ENCODE data around the gene TMCC1. TPM values are rescaled to one million over a fixed set of nuclear protein-coding genes. Genes with fewer than 3 reads are reported as not detected.
A peak's percentile ranks its signal among the peaks of the same experiment; 100 is the strongest.

Gene TMCC1
- total and polyA plus RNA-seq, 11 donors = 9.6 to 38.3 (median 22.6) TPM

DNA sequence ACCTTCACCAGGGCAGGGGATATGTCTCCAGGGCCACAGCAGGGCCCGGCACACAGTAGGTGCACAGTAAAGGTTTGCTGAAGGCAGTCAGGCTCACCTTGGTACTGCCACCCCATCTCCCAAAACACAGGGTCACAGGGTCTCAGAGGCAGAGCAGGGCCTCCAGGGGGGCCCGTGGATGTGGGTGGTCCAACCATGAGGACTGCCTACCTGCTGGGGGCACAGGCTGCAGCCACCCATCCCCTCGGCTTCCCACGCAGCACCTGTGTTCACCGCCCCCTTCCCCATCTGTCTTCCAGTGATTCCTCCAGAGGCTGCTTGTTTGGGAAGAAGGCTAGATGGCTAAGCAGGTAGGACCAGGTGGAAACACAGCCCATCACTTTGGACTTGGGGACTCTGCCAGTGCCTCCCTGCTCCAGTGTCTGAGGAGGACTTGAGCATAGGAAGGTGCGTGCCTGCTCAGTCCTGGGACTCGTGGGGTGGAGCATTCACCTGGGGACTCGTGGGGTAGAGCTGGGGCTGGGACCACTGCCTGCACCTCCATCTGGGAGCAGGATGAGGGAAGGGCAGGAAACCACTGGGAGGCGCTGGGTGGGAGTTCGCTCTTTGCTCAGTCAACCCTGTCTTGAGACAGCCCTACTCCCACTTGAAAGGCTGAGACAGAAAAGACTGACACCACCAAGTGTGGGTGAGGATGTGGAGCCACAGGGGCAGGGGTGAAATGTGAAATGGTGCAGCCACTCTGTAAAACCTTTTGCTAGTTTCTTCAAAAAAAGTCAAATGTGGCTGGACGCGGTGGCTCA lies 268.2 kb downstream of the TMCC1 start:
- Histone ChIP-seq H3K9me3 (no peaks in the 10 kb centered on the region), H3K4me1 (peaks cover 23 to 85% (median 70%) of the 10 kb centered on the region in 12 donors), H3K36me3 (no peaks in the 10 kb centered on the region), H3K27me3 (no peaks in the 10 kb centered on the region), H3K4me3 (peak overlapping the region in 1 of 12 donors; percentile 62), H3K27ac (peak overlapping the region; percentile 91 to 100 (median 98))
- TF ChIP-seq, protein P1, sequence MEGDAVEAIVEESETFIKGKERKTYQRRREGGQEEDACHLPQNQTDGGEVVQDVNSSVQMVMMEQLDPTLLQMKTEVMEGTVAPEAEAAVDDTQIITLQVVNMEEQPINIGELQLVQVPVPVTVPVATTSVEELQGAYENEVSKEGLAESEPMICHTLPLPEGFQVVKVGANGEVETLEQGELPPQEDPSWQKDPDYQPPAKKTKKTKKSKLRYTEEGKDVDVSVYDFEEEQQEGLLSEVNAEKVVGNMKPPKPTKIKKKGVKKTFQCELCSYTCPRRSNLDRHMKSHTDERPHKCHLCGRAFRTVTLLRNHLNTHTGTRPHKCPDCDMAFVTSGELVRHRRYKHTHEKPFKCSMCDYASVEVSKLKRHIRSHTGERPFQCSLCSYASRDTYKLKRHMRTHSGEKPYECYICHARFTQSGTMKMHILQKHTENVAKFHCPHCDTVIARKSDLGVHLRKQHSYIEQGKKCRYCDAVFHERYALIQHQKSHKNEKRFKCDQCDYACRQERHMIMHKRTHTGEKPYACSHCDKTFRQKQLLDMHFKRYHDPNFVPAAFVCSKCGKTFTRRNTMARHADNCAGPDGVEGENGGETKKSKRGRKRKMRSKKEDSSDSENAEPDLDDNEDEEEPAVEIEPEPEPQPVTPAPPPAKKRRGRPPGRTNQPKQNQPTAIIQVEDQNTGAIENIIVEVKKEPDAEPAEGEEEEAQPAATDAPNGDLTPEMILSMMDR (IDR thresholded peaks at IDR 0.05) = peak in 3 of 12 donors; percentile 4 to 25 (median 8)
- no peak for TF ChIP-seq POLR2A (IDR thresholded peaks at IDR 0.05)
- 75 to 79% (median 76%) methylated on average over 9 to 12 of the region's 12 CpGs for WGBS, 4 donors
- ATAC-seq (no peak), DNase-seq (peak in 3 of 5 donors; percentile 35 to 61 (median 41))
- intact Hi-C loops (cut with DNase I) = loop anchor here in 8 of 10 donors (5.0 to 10.0 kb wide), 3 partner anchors 120 to 202 kb away; no protein-coding TSS in a partner anchor

DNA sequence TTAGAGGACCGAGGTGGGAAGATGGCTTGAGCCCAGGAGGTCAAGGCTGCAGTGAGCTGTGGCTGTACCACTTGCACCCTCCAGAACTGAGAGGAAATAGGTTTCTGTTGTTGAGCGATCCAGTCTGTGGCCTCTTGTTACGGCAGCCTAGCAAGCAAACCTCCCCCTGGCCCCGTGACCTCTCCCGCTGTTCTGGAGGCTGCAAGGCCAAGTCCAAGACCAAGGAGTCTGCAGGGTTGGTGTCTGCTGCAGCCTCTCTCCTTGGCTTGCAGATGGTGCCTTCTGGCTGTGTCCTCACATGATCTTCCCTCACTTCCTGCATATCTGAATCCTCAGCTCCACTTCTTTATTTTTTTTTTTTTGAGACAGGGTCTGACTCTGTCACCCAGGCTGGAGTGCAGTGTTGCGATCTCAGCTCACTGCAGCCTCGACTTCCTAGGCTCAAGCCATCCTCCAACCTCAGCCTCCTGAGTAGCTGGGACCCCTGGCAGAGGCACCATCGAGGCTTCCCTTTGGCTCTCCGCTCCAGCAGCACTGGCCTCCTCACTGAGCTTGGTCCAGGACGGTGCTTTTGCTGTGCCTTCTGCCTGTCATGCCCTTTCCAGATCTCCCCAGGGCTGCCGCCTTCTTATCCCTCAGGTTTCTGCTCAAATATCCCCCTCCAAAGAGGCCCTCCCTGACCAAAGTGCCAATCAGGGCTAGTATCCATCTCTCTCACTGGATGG lies 269.0 kb downstream of the TMCC1 start:
- H3K27me3 ChIP-seq = no peaks in the 10 kb centered on the region
- WGBS, 4 donors = 61 to 73% (median 62%) methylated on average over 11 of the region's 11 CpGs
- no peaks in the 10 kb centered on the region for H3K36me3 ChIP-seq
- no peak overlapping the region for H3K4me3 ChIP-seq
- no peak for TF ChIP-seq POLR2A (IDR thresholded peaks at IDR 0.05)
- TF ChIP-seq, protein P1 (IDR thresholded peaks at IDR 0.05) = no peak
- H3K27ac ChIP-seq = peak overlapping the region; percentile 91 to 100 (median 98)
- intact Hi-C loops (cut with DNase I) = loop anchor here in 9 of 10 donors (5.0 to 10.0 kb wide), 3 partner anchors 120 to 203 kb away; no protein-coding TSS in a partner anchor
- DNase-seq (peak; percentile 49 to 83 (median 68)), ATAC-seq (no peak)
- no peaks in the 10 kb centered on the region for H3K9me3 ChIP-seq
- H3K4me1 ChIP-seq = peaks cover 27 to 93% (median 78%) of the 10 kb centered on the region in 12 donors

DNA sequence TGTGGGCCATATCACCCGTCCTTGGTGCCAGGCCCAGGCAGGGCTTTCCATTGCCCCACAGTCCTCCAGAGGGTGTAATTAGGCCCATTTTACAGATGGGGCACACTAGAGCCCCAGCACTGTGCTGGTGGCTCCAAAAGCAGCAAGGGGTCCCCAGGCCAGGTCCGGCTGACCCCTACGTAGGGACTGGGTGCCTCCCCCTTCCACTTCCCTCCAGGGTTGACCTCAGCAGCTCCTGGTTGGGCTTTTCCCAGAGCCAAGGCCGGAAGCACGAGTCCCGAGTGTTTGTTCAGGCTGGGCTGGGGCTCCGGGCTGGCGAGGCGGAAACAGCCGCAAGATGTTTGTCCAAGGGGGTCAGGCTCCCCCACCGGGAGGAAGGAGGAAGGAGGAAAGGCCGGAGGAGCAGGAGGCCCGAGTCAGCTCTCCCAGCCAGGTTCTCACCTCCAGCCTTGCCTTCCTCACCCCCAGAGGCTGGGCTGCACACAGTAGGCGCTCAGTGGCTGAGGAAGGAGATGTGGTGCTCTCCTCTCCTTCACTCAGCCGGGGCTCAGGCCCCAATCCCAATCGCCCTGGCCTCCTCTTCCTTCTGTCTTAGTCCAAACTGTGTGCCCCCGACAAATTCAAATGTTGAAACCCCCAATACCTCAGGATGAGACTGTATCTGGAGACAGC lies 269.9 kb downstream of the TMCC1 start:
- H3K4me1 ChIP-seq = peaks cover 31 to 99% (median 86%) of the 10 kb centered on the region in 12 donors
- ATAC-seq = peak in 3 of 4 donors; percentile 0 to 50 (median 3)

More for the DNA sequence above, 269.9 kb downstream of the TMCC1 start:
- TF ChIP-seq POLR2A (IDR thresholded peaks at IDR 0.05) = no peak
- TF ChIP-seq, protein P1 (IDR thresholded peaks at IDR 0.05) = no peak
- intact Hi-C loops (cut with DNase I) = loop anchor here in 3 of 10 donors (2.0 to 10.0 kb wide), 3 partner anchors 27 to 131 kb away; no protein-coding TSS in a partner anchor
- no peaks in the 10 kb centered on the region for H3K27me3 ChIP-seq
- H3K4me3 ChIP-seq = no peak overlapping the region
- peak overlapping the region; percentile 84 to 100 (median 98) for H3K27ac ChIP-seq
- H3K36me3 ChIP-seq = no peaks in the 10 kb centered on the region
- 44 to 59% (median 56%) methylated on average over 10 to 17 of the region's 17 CpGs for WGBS, 4 donors
- no peaks in the 10 kb centered on the region for H3K9me3 ChIP-seq
- DNase-seq = peak; percentile 86 to 90 (median 87)
